MM.1S (cell line): Measurements from ENCODE around the gene RAPGEF2.

Experiments
- DNase-seq: peaks from one replicate; pipeline ENCODE4 v3.0.0-alpha.2; 2015
- H2AFZ ChIP-seq: fragments of 300-600 bp; sonication (generic); 2 replicates; pipeline ENCODE4 v1.6.0; 2016; ENCODE audit warnings: antibody characterized with exemption, low read length
- H3F3A ChIP-seq: fragments of 300-600 bp; sonication (generic); 2 replicates; pipeline ENCODE4 v1.6.1; 2016; ENCODE audit warnings: mild to moderate bottlenecking, antibody characterized with exemption, low read length, moderate library complexity, mixed read lengths; ENCODE audit not compliant: insufficient read depth
- H3K27ac ChIP-seq: fragments of 300-600 bp; sonication (generic); 2 replicates; pipeline ENCODE4 v1.5.1; 2016; ENCODE audit warnings: mild to moderate bottlenecking, low read length
- H3K27me3 ChIP-seq: fragments of 300-600 bp; sonication (generic); replicated peaks from 2 replicates; pipeline ENCODE4 v1.6.0; 2016; ENCODE audit warnings: low read length; ENCODE audit not compliant: insufficient read depth
- H3K36me3 ChIP-seq: fragments of 300-600 bp; sonication (generic); replicated peaks from 2 replicates; pipeline ENCODE4 v1.6.1; 2016; ENCODE audit warnings: mild to moderate bottlenecking, low read length, mixed read lengths; ENCODE audit not compliant: insufficient read depth
- H3K4me1 ChIP-seq: fragments of 300-600 bp; sonication (generic); 2 replicates; pipeline ENCODE4 v1.6.1; 2016; ENCODE audit warnings: low read length, mixed read lengths
- H3K4me2 ChIP-seq: fragments of 300-600 bp; sonication (generic); 2 replicates; pipeline ENCODE4 v1.6.0; 2016; ENCODE audit warnings: low read depth, low read length
- H3K4me3 ChIP-seq: fragments of 300-600 bp; sonication (generic); 2 replicates; pipeline ENCODE4 v1.5.1; 2016; ENCODE audit warnings: low read length, mixed read lengths
- H3K79me2 ChIP-seq: fragments of 300-600 bp; sonication (generic); 2 replicates; pipeline ENCODE4 v1.6.1; 2016; ENCODE audit warnings: mixed run types, low read length, mixed read lengths
- H3K9ac ChIP-seq: fragments of 300-600 bp; sonication (generic); 2 replicates; pipeline ENCODE4 v1.6.1; 2016; ENCODE audit warnings: low read length, mixed read lengths
- H3K9me2 ChIP-seq: fragments of 300-600 bp; sonication (generic); replicated peaks from 2 replicates; pipeline ENCODE4 v1.6.1; 2016; ENCODE audit warnings: mild to moderate bottlenecking, low read length, mixed read lengths; ENCODE audit not compliant: insufficient read depth
- H3K9me3 ChIP-seq: fragments of 300-600 bp; sonication (generic); replicated peaks from 2 replicates; pipeline ENCODE4 v1.6.1; 2016; ENCODE audit warnings: mild to moderate bottlenecking, low read length, mixed read lengths; ENCODE audit not compliant: insufficient read depth
- H4K20me1 ChIP-seq: fragments of 300-600 bp; sonication (generic); 2 replicates; pipeline ENCODE4 v1.6.1; 2016; ENCODE audit warnings: mild to moderate bottlenecking, low read length, moderate library complexity, mixed read lengths; ENCODE audit not compliant: insufficient read depth
- CTCF ChIP-seq: fragments of 300-600 bp; sonication (generic); IDR thresholded peaks from 2 replicates; pipeline ENCODE4 v1.5.1; 2016; ENCODE audit warnings: antibody characterized with exemption, low read length, mixed read lengths
- EZH2 ChIP-seq: fragments of 300-600 bp; sonication (generic); optimal IDR thresholded peaks from 2 replicates; pipeline ENCODE3; 2017; ENCODE audit warnings: low read depth, mild to moderate bottlenecking, antibody characterized with exemption, low read length, mixed read lengths
- EZH2phosphoT487 ChIP-seq: fragments of 300-600 bp; sonication (generic); IDR thresholded peaks from 2 replicates; pipeline ENCODE4 v1.6.1; 2018; ENCODE audit warnings: antibody characterized with exemption, low read length

RAPGEF2 gene

GRCh38 chr4:159284113-159284512 lies 181.2 kb downstream of the RAPGEF2 start:
- Histone ChIP-seq H3K9me3 (no peaks in the 10 kb centered on the region), H3K27me3 (no peaks in the 10 kb centered on the region), H3K9me2 (no peaks in the 10 kb centered on the region), H3K9ac (no peak overlapping the region), H2AFZ (no peak overlapping the region), H4K20me1 (no peaks in the 10 kb centered on the region), H3F3A (no peaks in the 10 kb centered on the region), H3K4me2 (no peak overlapping the region), H3K4me1 (no peaks in the 10 kb centered on the region), H3K79me2 (no peaks in the 10 kb centered on the region), H3K36me3 (no peaks in the 10 kb centered on the region), H3K27ac (no peak overlapping the region), H3K4me3 (no peak overlapping the region)
- no peak for DNase-seq
- TF ChIP-seq CTCF (no peak), EZH2phosphoT487 (no peak), EZH2 (no peak)

GRCh38 chr4:159284733-159285132 lies 181.9 kb downstream of the RAPGEF2 start:
- TF ChIP-seq EZH2phosphoT487: no peak
- no peak for TF ChIP-seq CTCF
- no peak for TF ChIP-seq EZH2
- no peak overlapping the region for H3K4me2 ChIP-seq
- no peaks in the 10 kb centered on the region for H3F3A ChIP-seq
- H2AFZ ChIP-seq: no peak overlapping the region
- no peak overlapping the region for H3K9ac ChIP-seq
- no peaks in the 10 kb centered on the region for H3K9me2 ChIP-seq
- H3K36me3 ChIP-seq: no peaks in the 10 kb centered on the region
- no peak overlapping the region for H3K4me3 ChIP-seq
- H3K27me3 ChIP-seq: no peaks in the 10 kb centered on the region
- H3K79me2 ChIP-seq: no peaks in the 10 kb centered on the region
- no peak for DNase-seq
- no peaks in the 10 kb centered on the region for H3K4me1 ChIP-seq
- no peaks in the 10 kb centered on the region for H4K20me1 ChIP-seq
- H3K9me3 ChIP-seq: no peaks in the 10 kb centered on the region
- no peak overlapping the region for H3K27ac ChIP-seq

- Histone ChIP-seq H3K9me3 (no peaks in the 10 kb centered on the region), H3K9ac (no peak overlapping the region), H3K79me2 (no peaks in the 10 kb centered on the region), H4K20me1 (no peaks in the 10 kb centered on the region), H3K27ac (no peak overlapping the region), H3K36me3 (no peaks in the 10 kb centered on the region), H3F3A (no peaks in the 10 kb centered on the region), H2AFZ (no peak overlapping the region), H3K4me3 (no peak overlapping the region), H3K4me1 (no peaks in the 10 kb centered on the region), H3K27me3 (no peaks in the 10 kb centered on the region), H3K9me2 (no peaks in the 10 kb centered on the region), H3K4me2 (no peak overlapping the region)
- TF ChIP-seq EZH2phosphoT487: no peak
- TF ChIP-seq CTCF: no peak
- no peak for TF ChIP-seq EZH2
- DNase-seq: no peak
Observed at GRCh38 chr4:159287767-159288166, 184.9 kb downstream of the RAPGEF2 start.
